Fibroblast of lung (primary cell): ENCODE results near the gene PFAS.

Source experiments
- CTCF ChIP-seq, 2 donors: IDR thresholded peaks in 1 of 2; conservative IDR thresholded peaks in 1 of 2; 1 replicate in 1 of 2; 2 replicates in 1 of 2; pipeline ENCODE4 v1.5.1; 2011 to 2012; ENCODE audit warnings: low read length in 2 of 2, control low read depth in 1 of 2, inconsistent platforms in 1 of 2, low read depth in 1 of 2, mild to moderate bottlenecking in 1 of 2
- EZH2 ChIP-seq: IDR thresholded peaks from 2 replicates; pipeline ENCODE4 v1.5.1; 2012; ENCODE audit warnings: low read length, control low read depth, mild to moderate bottlenecking; ENCODE audit errors: missing control alignments

- TF ChIP-seq CTCF (conservative IDR thresholded peaks at IDR 0.05 in 1 of 2, IDR thresholded peaks at IDR 0.05 in 1 of 2; ENCODE audit: low read depth in 1 of 2, low read length in 2 of 2) (no peak), EZH2 (no peak)
These were observed 35.0 kb downstream of the PFAS start for GRCh38 chr17:8284126-8284525.
